ENCODE data around the gene ZFPM1.

GRCh38 chr16:88413231-88413630 lies 39.8 kb upstream of the ZFPM1 start:
- TF ChIP-seq CTCF (conservative IDR thresholded peaks at IDR 0.05 in 1 of 2, IDR thresholded peaks at IDR 0.05 in 1 of 2; ENCODE audit: extremely low read depth in 1 of 2, insufficient read depth in 1 of 2, low read depth in 1 of 2, low read length in 2 of 2), result no peak
- TF ChIP-seq EZH2 (IDR thresholded peaks at IDR 0.05; ENCODE audit: borderline replicate concordance, low read length), result no peak
